GM18519 (cell line): Measurements from ENCODE around the gene MAGED1.
"Not testable (repeated sequence)": the region's sequence is repeated elsewhere in the genome, so short reads cannot be mapped to it uniquely, and the experiment has no call there.

Experiments used
- ATAC-seq: cut with Tn5 transposase; IDR thresholded peaks from one replicate; pipeline ENCODE4 v1.9.1; 2021; ENCODE audit warnings: mild to moderate bottlenecking, moderate library complexity; ENCODE audit not compliant: unreplicated experiment, low FRiP score

MAGED1 gene

DNA sequence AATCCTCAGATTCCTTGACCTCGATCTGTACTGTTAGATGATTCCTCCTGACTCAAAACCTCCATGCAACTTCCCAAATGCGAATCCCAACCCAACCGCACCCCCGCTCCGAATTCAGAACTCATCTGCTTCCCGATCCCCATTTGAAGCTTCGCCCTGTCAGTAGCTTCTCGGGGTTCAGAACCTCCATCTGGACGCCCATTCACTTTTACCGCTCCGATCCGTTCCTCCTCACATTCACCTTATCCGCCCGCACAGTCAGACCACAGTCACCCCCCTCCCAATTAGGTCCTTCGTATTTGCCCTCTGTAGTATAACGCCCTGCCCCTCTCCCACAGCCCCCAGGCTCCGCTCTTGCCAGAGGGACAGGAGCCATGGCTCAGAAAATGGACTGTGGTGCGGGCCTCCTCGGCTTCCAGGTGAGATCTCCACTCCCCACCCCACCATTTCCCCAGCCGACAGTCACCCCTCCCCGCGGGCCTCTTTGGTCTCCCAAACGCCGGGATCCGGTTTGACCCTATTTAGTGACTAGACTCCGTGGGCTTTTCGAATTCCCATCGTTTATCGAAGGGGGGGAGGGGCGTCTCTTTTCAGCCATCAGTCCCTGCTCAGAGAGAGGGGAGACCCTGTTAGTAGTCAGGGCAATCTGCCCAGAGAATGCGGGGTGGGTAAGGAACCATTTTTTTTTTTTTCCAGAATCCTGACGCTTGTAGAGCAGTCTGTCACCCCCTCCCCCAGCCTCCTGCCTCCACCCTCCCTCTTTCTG, 691 bp downstream of the MAGED1 start:
- ATAC-seq: no peak

DNA sequence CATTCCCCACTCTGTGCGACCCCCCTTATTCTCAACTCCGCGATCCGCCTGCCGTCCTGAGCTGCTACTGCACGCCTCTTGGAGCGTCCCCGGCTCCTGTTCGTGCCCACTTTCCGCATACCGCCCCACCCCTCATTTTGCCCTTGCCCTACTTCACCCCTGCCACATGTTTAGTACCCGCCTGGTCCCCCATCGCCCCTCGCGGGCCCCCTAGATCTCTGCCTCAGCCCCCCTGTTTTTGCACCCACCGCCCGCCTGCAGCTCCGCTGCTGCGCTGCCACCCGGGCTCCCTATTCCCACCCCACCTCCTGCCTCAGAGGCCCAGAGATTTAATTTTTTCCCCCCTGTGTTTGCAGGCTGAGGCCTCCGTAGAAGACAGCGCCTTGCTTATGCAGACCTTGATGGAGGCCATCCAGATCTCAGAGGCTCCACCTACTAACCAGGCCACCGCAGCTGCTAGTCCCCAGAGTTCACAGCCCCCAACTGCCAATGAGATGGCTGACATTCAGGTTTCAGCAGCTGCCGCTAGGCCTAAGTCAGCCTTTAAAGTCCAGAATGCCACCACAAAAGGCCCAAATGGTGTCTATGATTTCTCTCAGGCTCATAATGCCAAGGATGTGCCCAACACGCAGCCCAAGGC, 1.4 kb downstream of the MAGED1 start:
- peak; percentile 66 for ATAC-seq

DNA sequence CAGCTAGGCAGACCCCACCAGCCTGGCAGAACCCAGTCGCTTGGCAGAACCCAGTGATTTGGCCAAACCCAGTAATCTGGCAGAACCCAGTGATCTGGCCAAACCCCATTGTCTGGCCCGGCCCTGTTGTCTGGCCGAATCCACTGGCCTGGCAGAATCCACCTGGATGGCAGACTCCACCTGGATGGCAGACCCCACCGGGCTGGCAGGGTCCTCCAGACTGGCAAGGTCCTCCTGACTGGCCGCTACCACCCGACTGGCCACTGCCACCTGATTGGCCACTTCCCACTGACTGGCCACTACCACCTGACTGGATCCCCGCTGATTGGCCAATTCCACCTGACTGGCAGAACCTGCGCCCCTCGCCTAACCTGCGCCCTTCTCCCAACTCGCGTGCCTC, 3.2 kb downstream of the MAGED1 start:
- no peak for ATAC-seq

DNA sequence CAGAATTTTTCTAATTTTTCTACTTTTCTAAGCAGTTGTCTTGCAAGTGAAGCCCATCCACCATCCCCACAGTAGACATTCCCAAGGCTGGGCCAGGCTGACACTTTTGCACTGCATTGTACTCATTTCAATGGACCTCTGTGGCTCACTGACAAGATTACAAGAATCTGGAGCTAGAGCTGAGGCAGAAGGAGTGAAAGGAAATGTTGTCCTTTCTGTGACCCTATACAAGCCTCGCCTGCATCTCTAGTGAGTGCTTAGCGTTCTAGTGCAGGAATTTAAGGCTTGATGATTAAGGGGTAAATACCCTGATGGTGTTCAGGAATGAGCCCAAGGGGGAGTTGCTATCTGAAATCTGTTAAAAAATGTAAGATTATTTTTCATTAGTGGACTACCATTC, 6.3 kb downstream of the MAGED1 start:
- no peak for ATAC-seq

DNA sequence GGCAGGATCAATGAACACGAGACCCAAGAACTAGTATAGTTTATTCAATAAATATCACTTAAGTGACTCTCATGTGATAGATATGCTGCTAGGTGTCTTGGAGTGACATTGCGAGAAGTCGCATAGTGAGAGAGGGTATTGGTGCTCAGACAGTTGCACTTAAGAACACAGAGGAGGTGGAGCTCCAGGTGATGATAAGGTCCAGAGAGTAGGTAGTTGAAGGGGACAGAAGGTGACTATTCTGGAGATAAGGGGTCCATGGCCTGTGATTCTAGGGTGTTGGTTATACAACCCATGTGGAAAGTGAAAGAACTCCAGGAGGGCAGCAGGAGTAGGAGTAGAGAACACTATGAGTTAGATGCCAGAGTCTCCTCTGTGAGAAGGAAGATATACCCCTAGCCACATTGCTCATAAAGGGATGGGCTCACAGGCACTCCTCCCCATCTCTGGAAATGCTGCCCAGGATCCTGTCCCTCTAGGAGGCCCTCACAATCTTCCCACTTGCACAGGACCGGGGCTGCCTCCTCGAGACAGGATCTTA, 9.2 kb downstream of the MAGED1 start:
- ATAC-seq: no peak

DNA sequence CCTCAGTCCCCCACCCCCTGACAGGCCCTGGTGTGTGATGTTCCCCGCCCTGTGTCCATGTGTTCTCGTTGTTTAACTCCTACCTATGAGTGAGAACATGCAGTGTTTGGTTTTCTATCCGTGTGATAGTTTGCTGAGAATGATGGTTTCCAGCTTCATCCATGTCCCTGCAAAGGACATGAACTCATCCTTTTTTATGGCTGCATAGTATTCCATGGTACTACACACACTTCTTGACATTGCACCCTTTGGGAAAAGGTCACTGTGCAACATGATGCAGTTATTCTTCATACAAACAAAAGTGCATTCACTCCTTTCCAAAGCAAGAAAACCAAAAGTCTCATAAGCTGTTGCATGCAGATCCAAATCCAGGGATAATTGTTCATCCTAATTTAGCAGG, 11.7 kb downstream of the MAGED1 start:
- not testable (repeated sequence) for ATAC-seq

DNA sequence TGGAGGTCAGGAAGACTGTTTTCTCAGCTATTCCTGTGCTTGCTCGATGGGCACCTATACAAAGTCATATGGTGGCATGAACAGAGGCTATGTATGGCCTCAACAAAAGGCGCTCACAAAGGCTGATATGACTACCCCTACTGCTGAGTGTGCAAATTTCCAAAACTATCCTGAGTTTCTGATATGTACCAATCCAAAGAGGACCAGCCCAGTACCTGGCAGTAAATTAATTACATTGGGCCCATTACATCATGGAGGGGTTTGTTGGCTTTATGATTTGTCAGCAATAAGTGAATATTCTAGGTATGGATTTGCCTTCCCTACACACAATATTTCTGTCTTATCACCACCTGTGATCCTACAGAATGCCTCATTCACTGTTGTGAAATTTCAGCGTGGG, 12.3 kb downstream of the MAGED1 start:
- ATAC-seq: no peak

DNA sequence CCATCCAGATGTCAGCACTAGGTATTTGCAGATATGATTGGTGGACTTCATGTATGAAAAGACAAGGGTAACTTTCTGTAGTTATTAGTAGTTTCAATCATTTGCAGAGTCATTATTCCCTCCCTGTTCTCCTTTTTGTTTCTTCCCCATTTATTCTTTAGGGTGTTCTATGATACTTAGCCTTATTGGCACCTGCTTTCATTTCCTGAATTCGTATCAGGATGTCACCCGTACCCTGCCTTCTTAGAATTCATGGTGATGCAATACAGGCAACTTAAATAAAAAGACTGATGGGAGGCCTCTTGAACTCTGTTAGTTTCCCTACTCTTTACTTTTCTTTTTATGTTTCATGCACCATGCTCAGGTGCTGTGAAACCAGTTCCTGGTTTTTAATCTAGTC, 24.2 kb downstream of the MAGED1 start:
- ATAC-seq: no peak

DNA sequence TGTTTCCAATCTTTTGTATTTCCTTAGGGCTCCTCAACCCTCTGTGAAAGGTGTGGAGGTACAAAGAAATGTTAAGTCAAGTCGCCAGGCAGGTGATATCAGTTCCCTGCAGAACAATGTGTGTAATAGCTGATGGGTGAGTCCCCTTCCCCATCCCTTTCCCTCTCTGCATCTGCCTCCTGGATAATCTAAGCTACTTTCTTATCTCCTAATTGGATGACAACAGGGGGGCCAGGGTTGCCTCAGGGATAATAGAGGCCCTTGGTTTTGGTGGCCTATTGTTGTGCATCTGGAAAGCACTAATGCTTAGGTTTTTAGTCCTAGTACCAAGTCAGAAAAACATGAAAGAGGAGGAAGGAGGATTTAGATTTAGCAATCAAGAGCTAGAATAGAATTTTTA, 29.1 kb downstream of the MAGED1 start:
- no peak for ATAC-seq

DNA sequence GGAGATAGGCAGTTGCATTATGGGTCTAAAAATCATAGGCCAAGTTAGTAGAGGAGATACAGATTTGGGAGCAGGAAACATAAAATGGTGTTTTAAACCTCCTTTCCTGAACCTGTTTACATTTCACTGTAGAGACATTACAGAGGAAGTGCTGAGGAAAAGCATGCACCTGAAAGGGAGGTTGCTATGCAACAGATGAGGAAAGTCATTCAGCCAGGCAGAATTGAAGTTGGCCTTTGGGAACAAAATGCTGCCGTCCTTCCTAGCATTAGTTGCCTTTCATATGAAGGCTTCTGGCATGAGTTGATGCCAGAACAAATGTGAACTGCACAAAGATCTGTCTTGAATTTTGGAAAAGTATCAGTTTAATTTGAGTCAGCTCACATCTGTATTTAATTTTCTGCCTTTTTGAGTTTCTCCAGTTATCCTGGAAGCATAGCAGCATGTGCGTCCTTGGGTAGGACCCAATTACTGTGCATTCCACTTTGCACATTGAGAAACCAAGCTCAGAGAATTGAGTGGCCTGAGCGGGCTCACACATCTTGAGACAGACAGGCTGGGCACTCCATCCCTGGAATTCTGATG, 38.2 kb downstream of the MAGED1 start:
- ATAC-seq: no peak
